ENCODE data around the gene SDF4. TPM values are rescaled to one million over a fixed set of nuclear protein-coding genes. Genes with fewer than 3 reads are reported as not detected.

The SDF4 gene
- total and polyA plus RNA-seq, 2 of the 8 experiments (the other 6 are each of a cell fraction or from before 2014, with no cell fraction given) = 45.5 to 75.6 TPM

DNA sequence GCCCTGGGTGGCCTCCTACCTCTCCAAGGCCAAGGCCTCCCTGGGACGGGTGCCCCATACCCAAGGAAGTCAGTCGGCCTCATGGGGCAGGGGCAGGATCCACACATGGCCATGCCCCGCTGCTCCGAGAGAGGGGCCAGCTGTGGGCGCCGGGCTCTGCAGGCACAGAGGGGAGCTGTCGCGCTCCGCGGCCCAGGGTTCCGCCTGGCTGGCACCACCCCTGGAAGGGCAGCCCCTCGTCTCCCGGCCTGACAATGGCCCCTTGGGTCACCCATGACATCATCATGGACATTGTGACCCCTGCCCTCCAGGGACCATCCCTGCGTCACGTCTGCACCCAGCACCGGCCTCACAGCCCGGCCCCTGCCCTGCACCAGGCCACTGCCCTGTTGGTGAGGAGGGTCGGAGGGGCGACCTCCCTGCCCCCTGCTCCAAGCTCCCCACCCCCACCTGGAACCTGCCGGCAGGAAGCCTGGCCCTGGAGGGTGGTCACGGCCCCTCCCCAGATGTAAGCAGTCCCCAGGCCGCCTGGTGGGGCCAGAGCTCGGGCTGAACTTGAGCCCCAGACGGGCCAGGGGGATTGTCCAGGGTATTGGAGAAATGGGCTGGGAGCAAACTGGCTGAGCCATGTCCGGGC lies 52.3 kb downstream of the SDF4 start:
- no peak overlapping the region for H4K5ac ChIP-seq (ENCODE audit: insufficient read length, low read depth, low read length)
- ChIA-PET POLR2A (ENCODE audit: partially characterized antibody) (no interaction called here), CTCF (ENCODE audit: partially characterized antibody) (interaction anchor here (0.7 to 2.0 kb wide), 4 partner anchors 15 to 117 kb away, joined by 3 to 5 read pairs (median 4); no protein-coding TSS in a partner anchor)
- H2BK15ac ChIP-seq (ENCODE audit: low read length) = no peak overlapping the region
- H2BK120ac ChIP-seq (replicated peaks; ENCODE audit: low read depth, low read length) = no peak overlapping the region
- no peak overlapping the region for H3K27ac ChIP-seq (ENCODE audit: low read depth, low read length)
- no peak overlapping the region for H4K8ac ChIP-seq (ENCODE audit: extremely low read depth, insufficient read depth, low read length)
- H3K36me3 ChIP-seq (ENCODE audit: control insufficient read depth in 2 of 4, insufficient read depth in 4 of 4, low read length in 3 of 4) = no peaks in the 10 kb centered on the region
- FAIRE-seq (no peak), DNase-seq (ENCODE audit: low read depth in 1 of 2, low spot score in 2 of 2) (no peak)
- H4K91ac ChIP-seq (replicated peaks; ENCODE audit: insufficient read length, low read length) = no peak overlapping the region
- H3K4me3 ChIP-seq (ENCODE audit: extremely low read depth in 1 of 4, insufficient read depth in 2 of 4, low read depth in 3 of 4, low read length in 4 of 4) = no peak overlapping the region
- peaks cover 4 to 5% of the 10 kb centered on the region in 2 experiments; a peak in 1 of 4 replicates for H3K9me3 ChIP-seq (ENCODE audit: insufficient read depth in 2 of 2, low read depth in 1 of 2, low read length in 1 of 2)
- TF ChIP-seq BCL11A (IDR thresholded peaks at IDR 0.05; ENCODE audit: low read depth in 2 of 2, low read length in 2 of 2) (no peak), SIN3A (conservative IDR thresholded peaks at IDR 0.05 in 1 of 2, IDR thresholded peaks at IDR 0.05 in 1 of 2; ENCODE audit: low read depth in 1 of 2, low read length in 2 of 2) (no peak), ATF3 (IDR thresholded peaks at IDR 0.05; ENCODE audit: insufficient read depth, low read depth, low read length) (no peak), TEAD4 (IDR thresholded peaks at IDR 0.05; ENCODE audit: low read depth, low read length) (no peak)
- H4K20me1 ChIP-seq (replicated peaks in 1 of 2; ENCODE audit: control insufficient read depth in 1 of 2, insufficient read depth in 2 of 2, low read length in 2 of 2) = peaks cover 0 to 7% of the 10 kb centered on the region in 2 experiments
- 90% methylated on average over 20 of the region's 25 CpGs; no CpG with 5 or more reads in 1 of the 2 experiments for whole genome bisulfite sequencing, 2 experiments (ENCODE audit: extremely low coverage in 1 of 2, insufficient coverage in 1 of 2, insufficient read length in 1 of 2, insufficient replicate concordance in 2 of 2, low coverage in 1 of 2, low lambda C conversion rate in 2 of 2, missing lambda C conversion rate in 1 of 2)
- H2BK5ac ChIP-seq (ENCODE audit: low read depth, low read length) = no peak overlapping the region
- peaks cover 0 to 8% (median 6%) of the 10 kb centered on the region in 4 experiments; a peak in 4 of 7 replicates for H3K27me3 ChIP-seq (replicated peaks in 1 of 4; ENCODE audit: control insufficient read depth in 3 of 4, extremely low read depth in 1 of 4, insufficient read depth in 3 of 4, low read length in 3 of 4)
- H3K23ac ChIP-seq (ENCODE audit: insufficient read length) = no peak overlapping the region
- H2AK5ac ChIP-seq (ENCODE audit: low read depth, low read length) = no peak overlapping the region
- no peak overlapping the region for H3K4me2 ChIP-seq (ENCODE audit: insufficient read depth in 1 of 2, low read depth in 2 of 2, low read length in 2 of 2)
- H3K4ac ChIP-seq (replicated peaks; ENCODE audit: insufficient read length, low read depth, low read length) = no peak overlapping the region
- H3K4me1 ChIP-seq (replicated peaks in 1 of 4; ENCODE audit: control insufficient read depth in 3 of 4, insufficient read depth in 4 of 4, low read length in 3 of 4) = peaks cover 4 to 11% (median 8%) of the 10 kb centered on the region in 4 experiments
- no peak overlapping the region for H2BK20ac ChIP-seq (ENCODE audit: low read length)
- H3K14ac ChIP-seq (ENCODE audit: insufficient read length) = no peak overlapping the region
- no peak overlapping the region; the same call in 1 of the 2 replicates for H3K18ac ChIP-seq (ENCODE audit: extremely low read depth, low read length)
- no peak overlapping the region for H3K56ac ChIP-seq (replicated peaks; ENCODE audit: insufficient read length, low read depth, low read length)
- H3K9ac ChIP-seq (replicated peaks in 1 of 4; ENCODE audit: extremely low read depth in 1 of 4, low read depth in 3 of 4, low read length in 3 of 4) = no peak overlapping the region
- H2AFZ ChIP-seq (ENCODE audit: low read length) = no peak overlapping the region
- H3K79me2 ChIP-seq (ENCODE audit: control insufficient read depth in 1 of 2, insufficient read depth in 2 of 2, low read length in 2 of 2) = no peaks in the 10 kb centered on the region
- peaks cover 3% of the 10 kb centered on the region; the same call in 1 of the 2 replicates for H3K23me2 ChIP-seq (ENCODE audit: low read depth, low read length)
- no peaks in the 10 kb centered on the region for H3K79me1 ChIP-seq (ENCODE audit: low read depth, low read length)
- H2BK12ac ChIP-seq (ENCODE audit: low read depth, low read length) = no peak overlapping the region

Data from H1 (cell line).